Erythroblast (primary cell): ENCODE results near the gene RASSF3.
"Not testable (repeated sequence)": the region's sequence is repeated elsewhere in the genome, so short reads cannot be mapped to it uniquely, and the experiment has no call there.

Experiments used
- DNase-seq, 2 experiments: peaks; one replicate each; lab custom pipeline; 2025; lab: John Stamatoyannopoulos, UW
- GATA1 ChIP-seq: IDR thresholded peaks from 2 replicates; pipeline ENCODE4 v1.6.1; 2011; ENCODE audit warnings: low read depth, mild to moderate bottlenecking, control low read depth, low read length, moderate library complexity
- POLR2A ChIP-seq: IDR thresholded peaks from 2 replicates; pipeline ENCODE4 v1.6.1; 2011; ENCODE audit warnings: mild to moderate bottlenecking, low read length

The RASSF3 gene

DNA sequence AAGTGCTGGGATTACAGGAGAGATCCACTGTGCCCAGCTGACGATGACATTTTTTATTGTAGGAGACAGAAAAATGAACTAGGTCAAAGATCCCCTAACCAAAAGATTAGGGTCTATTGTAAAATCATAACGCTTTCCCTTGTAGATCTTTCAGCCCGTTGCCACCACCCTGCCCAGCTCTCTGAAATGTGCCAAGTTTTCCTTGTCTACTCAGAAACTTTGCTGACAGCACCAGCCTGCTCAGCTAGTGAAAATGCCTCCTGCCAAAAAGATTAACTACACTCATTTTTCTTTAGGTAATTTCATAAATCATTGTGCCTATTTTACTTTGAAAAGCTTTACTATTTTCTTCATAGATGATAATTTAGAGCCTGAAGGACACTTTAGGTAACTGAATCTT is 28.2 kb upstream of the RASSF3 start:
- DNase-seq = no peak
- TF ChIP-seq GATA1 (no peak), POLR2A (no peak)

DNA sequence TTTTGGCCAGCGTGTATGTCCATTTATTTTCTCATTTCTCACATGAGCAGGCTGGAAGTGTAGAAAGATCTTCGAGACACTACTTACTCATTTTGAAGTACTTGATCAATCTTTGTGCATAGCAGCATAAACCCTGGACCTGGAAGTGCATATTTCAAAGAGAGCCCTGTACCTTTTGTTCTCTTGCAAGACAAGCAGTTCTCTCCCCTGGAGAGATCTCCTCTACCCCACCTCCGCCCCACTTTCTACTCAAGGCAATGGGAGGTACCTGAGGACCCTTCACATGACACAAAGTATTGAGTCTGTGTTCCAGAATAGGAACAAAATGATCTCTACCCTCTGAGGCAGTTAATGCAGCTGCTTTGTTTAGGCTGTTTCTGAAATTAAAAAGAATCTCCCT is 27.4 kb upstream of the RASSF3 start:
- no peak for DNase-seq
- no peak for TF ChIP-seq GATA1
- no peak for TF ChIP-seq POLR2A

DNA sequence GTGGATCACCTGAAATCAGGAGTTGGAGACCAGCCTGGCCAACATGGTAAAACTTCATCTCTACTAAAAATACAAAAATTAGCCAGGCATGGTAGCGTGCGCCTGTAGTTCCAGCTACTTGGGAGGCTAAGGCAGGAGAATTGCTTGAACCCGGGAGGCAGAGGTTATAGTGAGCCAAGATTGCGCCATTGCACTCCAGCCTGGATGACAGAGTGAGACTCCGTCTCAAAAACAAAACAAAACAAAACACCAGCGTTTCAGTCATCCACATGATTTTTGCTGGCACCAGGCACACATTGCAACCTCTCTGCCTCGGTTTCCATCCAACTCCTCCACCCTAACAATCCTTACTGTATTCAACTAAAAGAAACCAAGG is 26.9 kb upstream of the RASSF3 start:
- DNase-seq = not testable (repeated sequence)

DNA sequence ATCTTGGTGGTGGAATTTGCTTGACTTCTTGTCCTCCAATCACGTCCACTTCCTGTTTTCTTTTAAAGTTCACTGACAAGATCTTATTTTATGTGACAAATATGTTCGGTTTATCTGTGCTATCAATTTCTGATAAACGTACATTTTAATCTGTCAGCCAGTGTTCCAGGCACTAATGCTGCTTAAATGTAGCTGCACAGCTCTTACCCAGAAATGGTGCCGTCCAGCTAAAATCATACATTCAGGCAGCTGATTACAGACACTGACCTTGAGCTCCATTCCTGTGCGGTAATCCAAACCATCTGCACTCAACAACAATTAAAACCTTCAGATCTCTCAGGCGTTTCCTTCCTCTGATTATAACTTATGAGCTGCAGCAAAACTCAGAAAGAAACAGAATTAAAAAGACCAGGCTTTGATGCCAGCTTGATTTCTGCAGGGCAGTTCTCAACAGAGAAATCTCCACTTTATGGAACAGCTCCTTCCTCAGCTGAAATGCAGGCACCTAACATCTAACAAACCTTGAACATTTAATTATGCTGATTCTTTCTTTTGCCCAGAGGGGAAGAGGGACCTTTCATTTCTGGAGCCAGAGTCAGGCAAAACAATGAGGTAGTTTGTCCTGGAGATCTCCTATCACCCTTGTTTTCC is 26.4 kb upstream of the RASSF3 start:
- no peak for DNase-seq
- no peak for TF ChIP-seq GATA1
- no peak for TF ChIP-seq POLR2A

DNA sequence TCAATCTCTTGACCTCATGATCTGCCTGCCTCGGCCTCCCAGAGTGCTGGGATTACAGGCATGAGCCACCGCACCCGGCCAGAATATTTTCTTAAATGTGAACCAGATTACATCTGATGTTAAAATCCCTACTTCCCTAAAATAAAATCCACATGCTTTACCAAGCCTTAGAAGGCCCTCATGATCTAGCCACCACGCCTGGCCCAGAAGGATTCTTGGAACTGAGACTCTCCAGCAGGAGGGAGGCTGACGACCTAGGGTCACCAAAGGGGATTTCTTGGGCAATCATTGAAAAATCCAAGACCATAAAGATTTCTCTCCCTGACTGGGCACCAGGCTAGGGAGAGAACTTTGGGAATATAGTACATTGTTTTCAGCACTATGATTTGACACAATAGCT is 25.2 kb upstream of the RASSF3 start:
- DNase-seq = no peak
- TF ChIP-seq POLR2A = no peak
- no peak for TF ChIP-seq GATA1

DNA sequence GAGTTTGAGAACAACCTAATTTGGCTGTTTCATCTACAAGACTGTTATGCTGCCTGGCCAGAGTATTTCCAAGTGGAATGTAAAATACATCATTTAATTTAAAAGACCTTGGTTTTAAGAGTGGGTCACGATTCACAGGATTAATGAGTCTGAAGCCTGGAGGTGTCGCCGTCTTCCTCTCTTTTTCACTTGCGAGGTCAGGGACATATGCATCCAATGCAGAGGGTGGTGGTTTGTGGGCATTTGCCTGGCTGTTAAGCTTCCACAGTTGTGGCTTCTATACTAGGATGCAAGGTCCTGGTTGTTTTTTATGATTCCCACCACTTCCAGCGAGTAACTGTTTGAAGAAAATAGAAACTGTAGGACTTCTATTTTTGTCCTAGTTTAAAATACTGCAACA is 22.8 kb upstream of the RASSF3 start:
- TF ChIP-seq POLR2A (no peak), GATA1 (no peak)
- DNase-seq = no peak

DNA sequence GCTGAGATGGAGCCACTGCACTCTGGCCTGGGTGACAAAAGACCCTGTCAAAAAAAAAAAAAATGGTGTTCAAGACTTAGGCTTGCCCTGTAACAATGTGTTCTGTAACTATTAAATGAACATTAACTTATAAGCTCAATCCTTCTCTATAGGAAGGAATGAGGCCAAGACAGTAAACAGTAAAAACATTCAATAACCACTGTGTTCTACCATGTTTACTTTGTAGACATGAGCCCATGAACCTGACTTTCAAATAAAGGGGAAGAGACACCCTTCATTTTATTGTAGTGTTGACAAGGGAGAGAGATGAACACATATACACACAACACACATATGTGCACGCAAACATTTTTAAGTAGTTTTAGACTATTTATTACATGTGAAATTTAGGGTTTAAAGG is 20.1 kb upstream of the RASSF3 start:
- DNase-seq = no peak
- TF ChIP-seq POLR2A (no peak), GATA1 (no peak)

DNA sequence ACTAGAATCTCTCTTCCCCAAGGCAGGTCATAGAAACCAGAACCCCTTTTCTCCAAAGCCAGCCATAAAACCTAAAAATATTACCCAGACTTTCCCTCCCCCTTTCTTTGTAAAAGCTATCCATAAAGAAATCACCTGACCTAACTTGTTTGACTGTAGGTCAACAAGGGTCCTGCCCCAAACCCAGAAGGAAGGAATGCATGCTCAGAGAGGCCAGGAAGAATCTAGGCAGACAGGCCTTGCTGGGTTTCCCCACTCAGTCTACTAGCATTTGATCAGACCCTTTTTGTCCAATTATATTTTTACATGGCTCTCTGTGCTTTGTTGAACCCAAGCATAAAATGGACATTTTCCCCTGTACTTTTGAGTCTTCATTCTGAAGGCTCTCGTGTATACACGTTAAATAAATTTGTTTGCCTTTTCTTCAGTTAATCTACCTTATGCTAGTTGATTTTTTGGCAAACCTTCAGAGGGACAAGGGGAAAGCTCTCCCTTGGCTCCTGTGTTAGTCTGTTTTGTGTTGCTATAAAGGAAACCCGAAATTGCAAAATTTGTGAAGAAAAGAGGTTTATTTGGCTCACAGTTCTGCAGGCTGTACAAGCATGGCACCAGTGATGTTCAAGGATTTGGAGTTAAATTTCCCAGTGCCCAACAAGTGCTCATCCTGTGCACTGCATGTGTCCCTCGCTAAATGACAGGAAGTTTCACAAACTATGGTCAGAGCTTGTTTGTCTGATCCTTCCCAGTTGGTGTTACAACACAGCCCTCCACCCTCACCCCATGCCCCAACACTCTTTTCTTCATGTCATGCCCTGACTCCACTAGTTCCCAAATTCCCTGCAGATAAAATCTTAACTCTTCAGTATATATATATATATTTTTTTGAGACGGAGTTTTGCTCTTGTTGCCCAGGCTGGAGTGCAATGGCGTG is 14.2 kb upstream of the RASSF3 start:
- DNase-seq = no peak
- no peak for TF ChIP-seq GATA1
- no peak for TF ChIP-seq POLR2A

DNA sequence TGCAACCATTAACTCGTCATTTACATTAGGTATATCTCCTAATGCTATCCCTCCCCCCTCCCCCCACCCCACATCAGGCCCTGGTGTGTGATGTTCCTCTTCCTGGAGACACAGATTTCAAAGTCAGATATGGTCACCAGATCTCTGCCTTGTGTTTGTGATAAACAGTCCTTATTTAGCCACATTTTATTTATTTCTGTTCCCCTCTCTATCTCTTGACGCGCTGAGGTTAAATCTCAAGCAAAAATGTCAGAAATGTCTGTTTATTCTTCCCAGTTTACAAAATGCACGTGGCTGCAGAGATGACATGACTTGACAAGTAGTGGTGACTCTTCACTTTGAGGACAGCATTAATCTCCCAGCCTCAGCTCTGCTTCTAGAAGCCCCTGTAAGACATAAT is 11.5 kb upstream of the RASSF3 start:
- TF ChIP-seq GATA1 (no peak), POLR2A (no peak)
- DNase-seq = no peak

DNA sequence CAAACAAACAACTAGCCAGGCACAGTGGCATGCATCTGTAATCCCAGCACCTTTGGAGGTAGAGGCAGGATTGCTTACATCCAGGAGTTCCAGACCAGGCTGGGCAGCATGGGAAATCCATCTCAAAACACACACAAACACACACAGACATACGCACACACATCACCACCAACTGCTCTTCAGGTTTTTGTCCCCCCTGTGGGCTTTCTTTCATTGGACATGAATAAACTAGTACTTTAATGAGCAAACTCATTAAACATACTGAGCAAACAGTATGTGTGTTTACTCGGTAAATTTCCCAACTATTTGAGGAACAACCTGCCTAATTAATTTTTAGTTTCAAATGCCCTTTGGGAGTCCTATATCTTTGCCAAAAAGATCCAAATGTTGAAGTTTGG is 10.1 kb upstream of the RASSF3 start:
- DNase-seq = no peak
- TF ChIP-seq GATA1 (no peak), POLR2A (no peak)

DNA sequence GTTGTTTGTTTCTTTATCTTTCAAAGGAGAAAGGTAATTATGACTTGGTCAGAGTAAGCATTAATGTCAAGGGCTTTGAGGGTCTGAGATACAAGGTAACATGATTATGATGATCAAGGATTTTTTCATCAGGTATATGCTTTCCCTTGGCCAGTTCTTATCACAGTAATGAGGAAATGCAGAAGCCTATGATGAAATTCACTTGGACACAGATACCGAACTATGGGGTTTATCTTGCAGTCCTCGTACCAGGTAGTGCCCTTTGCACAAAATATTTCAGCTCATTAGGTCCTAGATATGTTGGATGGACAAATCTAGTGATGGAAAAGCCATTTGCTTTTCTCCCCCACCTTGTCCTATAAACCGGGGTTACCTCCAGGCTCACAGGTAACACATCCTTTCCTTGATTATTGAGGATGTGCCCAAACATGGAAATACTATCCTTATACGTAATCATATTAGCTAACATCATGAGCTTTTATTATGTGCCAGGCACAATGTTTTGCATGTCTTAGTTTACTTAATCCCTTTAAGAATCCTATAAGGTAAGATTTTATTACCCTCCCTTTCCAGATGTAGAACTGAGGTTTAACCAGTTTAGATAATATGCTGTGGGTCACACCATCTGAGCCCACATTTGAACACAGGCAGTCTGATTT is 7.0 kb upstream of the RASSF3 start:
- TF ChIP-seq GATA1 = no peak
- no peak for TF ChIP-seq POLR2A

DNA sequence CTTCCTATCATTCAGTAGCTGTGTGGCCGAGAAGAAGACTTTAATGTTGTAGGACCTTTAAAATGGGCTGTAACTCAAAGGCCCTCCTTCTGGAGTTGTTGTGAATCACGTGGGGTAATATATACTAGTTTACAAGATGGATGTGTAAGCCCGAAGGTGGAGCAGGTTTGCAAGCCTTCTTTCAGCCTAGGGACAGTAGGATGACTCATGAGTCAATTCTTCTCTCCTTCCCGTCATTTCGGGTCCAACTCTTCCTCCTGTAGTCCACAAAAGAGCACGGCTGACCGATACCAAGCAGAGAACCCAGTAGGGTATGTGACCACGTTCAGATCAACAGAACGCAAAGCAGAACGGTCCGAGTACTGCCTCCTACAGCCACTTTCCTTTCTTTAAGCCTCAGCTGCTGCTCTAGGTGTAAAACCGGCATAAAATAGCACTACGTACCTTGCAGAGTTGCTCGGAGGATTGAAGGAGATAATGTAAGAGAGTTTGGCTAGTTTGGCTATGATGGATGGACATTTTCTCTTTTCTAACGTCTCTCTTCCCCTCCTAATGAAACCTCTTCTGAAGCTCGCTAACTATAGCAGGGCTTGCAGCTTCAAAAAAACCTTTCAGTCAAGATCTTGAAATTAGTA is 1.3 kb upstream of the RASSF3 start:
- peak; percentile 37 to 44 for DNase-seq
- TF ChIP-seq POLR2A = no peak
- no peak for TF ChIP-seq GATA1

More for the DNA sequence above, 7.0 kb upstream of the RASSF3 start:
- no peak for DNase-seq

DNA sequence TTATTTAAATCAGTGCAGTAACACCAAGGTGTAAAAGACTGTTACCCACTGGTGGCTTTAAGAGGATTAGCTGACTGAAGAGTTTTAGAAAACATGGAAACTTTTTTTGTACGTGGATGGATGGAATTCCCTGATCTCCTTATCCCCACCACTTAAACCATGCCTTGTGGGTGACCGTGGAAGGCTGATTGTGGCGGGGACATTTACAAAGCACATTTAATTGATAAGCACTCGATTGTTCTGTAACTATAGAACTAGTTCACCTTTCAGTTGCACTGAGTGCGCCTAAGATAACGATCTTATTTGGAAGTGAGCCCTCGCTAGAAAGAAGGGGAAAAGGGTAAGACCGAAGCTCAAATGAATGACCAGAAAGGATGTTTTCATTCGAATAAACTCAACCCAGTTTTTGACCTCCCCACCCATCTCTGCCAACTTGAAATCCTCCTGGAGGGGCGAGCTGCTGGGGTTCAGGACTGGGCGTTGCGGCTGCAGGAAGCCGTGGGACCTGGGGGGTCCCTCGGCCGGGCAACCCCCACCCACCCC is 688 bp upstream of the RASSF3 start:
- peak; percentile 27 to 37 for DNase-seq
- TF ChIP-seq POLR2A (no peak), GATA1 (no peak)
